Measurements from ENCODE around the gene CCL13. TPM values are rescaled to one million over a fixed set of nuclear protein-coding genes. Genes with fewer than 3 reads are reported as not detected.

CCL13 gene
- polyA plus RNA-seq, 1 experiment, result 0.16 TPM

- no peak overlapping the region for H3K4me3 ChIP-seq (ENCODE audit: low read depth, low read length)
- TF ChIP-seq, protein P1, sequence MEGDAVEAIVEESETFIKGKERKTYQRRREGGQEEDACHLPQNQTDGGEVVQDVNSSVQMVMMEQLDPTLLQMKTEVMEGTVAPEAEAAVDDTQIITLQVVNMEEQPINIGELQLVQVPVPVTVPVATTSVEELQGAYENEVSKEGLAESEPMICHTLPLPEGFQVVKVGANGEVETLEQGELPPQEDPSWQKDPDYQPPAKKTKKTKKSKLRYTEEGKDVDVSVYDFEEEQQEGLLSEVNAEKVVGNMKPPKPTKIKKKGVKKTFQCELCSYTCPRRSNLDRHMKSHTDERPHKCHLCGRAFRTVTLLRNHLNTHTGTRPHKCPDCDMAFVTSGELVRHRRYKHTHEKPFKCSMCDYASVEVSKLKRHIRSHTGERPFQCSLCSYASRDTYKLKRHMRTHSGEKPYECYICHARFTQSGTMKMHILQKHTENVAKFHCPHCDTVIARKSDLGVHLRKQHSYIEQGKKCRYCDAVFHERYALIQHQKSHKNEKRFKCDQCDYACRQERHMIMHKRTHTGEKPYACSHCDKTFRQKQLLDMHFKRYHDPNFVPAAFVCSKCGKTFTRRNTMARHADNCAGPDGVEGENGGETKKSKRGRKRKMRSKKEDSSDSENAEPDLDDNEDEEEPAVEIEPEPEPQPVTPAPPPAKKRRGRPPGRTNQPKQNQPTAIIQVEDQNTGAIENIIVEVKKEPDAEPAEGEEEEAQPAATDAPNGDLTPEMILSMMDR (IDR thresholded peaks at IDR 0.05; ENCODE audit: low read depth, low read length), result no peak
- ChIA-PET CTCF (interaction anchor here (4.3 kb wide), 1 partner anchor 24 kb away, joined by 24 read pairs; the partner anchor contains the start of gene CCL1), POLR2A (no interaction called here)
- H3K27ac ChIP-seq (ENCODE audit: low read depth, low read length), result no peak overlapping the region
- no peaks in the 10 kb centered on the region for H3K27me3 ChIP-seq (ENCODE audit: control insufficient read depth, insufficient read depth, low read length)
- DNase-seq (ENCODE audit: low read depth, low spot score), result no peak
- no peaks in the 10 kb centered on the region for H3K9me3 ChIP-seq (ENCODE audit: control insufficient read depth, insufficient read depth, low read length)
Observed at GRCh38 chr17:34337701-34338100, 18.6 kb upstream of the CCL13 start.

- TF ChIP-seq, protein P1 (IDR thresholded peaks at IDR 0.05; ENCODE audit: low read depth, low read length), result no peak
- Histone ChIP-seq H3K4me3 (ENCODE audit: low read depth, low read length) (no peak overlapping the region), H3K9me3 (ENCODE audit: control insufficient read depth, insufficient read depth, low read length) (no peaks in the 10 kb centered on the region), H3K27me3 (ENCODE audit: control insufficient read depth, insufficient read depth, low read length) (no peaks in the 10 kb centered on the region), H3K27ac (ENCODE audit: low read depth, low read length) (no peak overlapping the region)
- ChIA-PET POLR2A (no interaction called here), CTCF (interaction anchor here (0.6 to 4.3 kb wide), 3 partner anchors 22 to 1663 kb away, joined by 3 to 24 read pairs (median 3); partner anchors contain the start of gene CCL1)
- DNase-seq (ENCODE audit: low read depth, low spot score), result no peak
Observed at GRCh38 chr17:34339138-34339770, 17.0 kb upstream of the CCL13 start.

DNA sequence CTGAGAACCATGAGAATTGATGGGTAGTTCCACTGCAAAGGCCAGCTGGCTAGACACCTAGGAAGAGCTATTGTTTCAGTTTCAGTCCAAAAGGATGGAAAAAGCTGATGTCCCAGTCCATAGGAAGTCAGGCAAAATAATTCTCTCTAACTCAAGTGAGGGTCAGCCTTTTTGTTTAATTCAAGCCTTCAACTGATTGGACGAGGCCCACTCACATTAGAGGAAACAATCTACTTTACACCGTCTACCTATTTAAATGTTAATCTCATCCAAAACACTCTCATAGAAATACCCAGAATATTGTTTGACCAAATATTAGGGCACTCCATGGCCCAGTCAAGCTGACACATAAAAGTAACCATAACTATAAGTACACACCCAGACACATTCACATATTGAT is 14.4 kb upstream of the CCL13 start:
- CTCF ChIA-PET, result interaction anchor here (4.3 kb wide), 1 partner anchor 20 kb away, joined by 24 read pairs; the partner anchor contains the start of gene CCL1
- no peaks in the 10 kb centered on the region for H3K27me3 ChIP-seq (ENCODE audit: control insufficient read depth, insufficient read depth, low read length)

DNA sequence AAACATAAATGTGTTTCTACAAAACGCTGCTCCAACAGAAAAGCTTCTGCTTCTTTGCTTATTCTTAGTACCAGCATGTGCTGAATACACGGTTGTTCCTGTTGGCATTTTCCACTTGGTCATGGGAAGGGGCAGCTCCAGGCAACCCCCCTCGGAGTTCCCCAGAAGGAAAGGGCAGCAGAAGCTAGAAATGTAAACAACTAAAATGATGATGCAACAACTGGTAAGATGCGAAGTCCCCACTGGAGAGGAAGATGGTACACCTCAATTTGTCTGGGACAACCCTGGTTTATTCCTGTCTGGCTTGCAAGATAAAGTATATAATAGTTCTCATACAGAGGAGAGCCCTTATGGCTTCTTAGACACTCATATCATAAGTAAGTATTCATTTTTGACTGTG is 9.2 kb upstream of the CCL13 start:
- H3K4me3 ChIP-seq (ENCODE audit: low read depth, low read length), result no peak overlapping the region
- DNase-seq (ENCODE audit: low read depth, low spot score), result no peak
- H3K27me3 ChIP-seq (ENCODE audit: control insufficient read depth, insufficient read depth, low read length), result no peaks in the 10 kb centered on the region
- TF ChIP-seq, protein P1 (IDR thresholded peaks at IDR 0.05; ENCODE audit: low read depth, low read length), result no peak
- no peak overlapping the region for H3K27ac ChIP-seq (ENCODE audit: low read depth, low read length)
- CTCF ChIA-PET, result interaction anchor here (1.4 kb wide), 1 partner anchor 14 kb away, joined by 7 read pairs; no protein-coding TSS in a partner anchor
- H3K9me3 ChIP-seq (ENCODE audit: control insufficient read depth, insufficient read depth, low read length), result no peaks in the 10 kb centered on the region
- POLR2A ChIA-PET, result no interaction called here

More for the DNA sequence above, 14.4 kb upstream of the CCL13 start:
- TF ChIP-seq, protein P1 (IDR thresholded peaks at IDR 0.05; ENCODE audit: low read depth, low read length), result no peak
- H3K9me3 ChIP-seq (ENCODE audit: control insufficient read depth, insufficient read depth, low read length), result no peaks in the 10 kb centered on the region
- POLR2A ChIA-PET, result no interaction called here
- H3K4me3 ChIP-seq (ENCODE audit: low read depth, low read length), result no peak overlapping the region
- no peak for DNase-seq (ENCODE audit: low read depth, low spot score)
- no peak overlapping the region for H3K27ac ChIP-seq (ENCODE audit: low read depth, low read length)

DNA sequence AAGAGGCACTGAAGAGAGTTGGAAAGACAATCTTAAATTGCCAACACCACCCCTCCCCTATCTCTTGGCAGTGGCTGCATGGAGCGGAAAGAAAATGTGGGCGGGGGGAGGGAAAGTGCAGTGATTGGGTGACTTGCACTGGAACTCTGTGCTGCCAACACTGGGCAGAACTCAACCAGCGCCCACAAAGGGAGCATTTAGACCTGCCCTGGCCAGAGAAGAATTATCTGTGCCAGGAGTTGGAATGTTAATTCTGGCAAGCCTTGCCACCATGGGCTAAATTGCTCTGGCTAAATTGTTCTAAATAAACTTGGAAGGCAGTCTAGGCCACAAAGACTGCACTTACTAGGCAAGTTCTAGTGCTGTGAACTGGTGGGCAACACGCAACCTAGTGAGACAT is 6.5 kb upstream of the CCL13 start:
- Histone ChIP-seq H3K4me3 (ENCODE audit: low read depth, low read length) (no peak overlapping the region), H3K27me3 (ENCODE audit: control insufficient read depth, insufficient read depth, low read length) (no peaks in the 10 kb centered on the region), H3K9me3 (ENCODE audit: control insufficient read depth, insufficient read depth, low read length) (no peaks in the 10 kb centered on the region), H3K27ac (ENCODE audit: low read depth, low read length) (no peak overlapping the region)
- no peak for DNase-seq (ENCODE audit: low read depth, low spot score)
- ChIA-PET CTCF (interaction anchor here (1.6 to 2.0 kb wide), 2 partner anchors 12 to 149 kb away, joined by 7 to 19 read pairs; no protein-coding TSS in a partner anchor), POLR2A (no interaction called here)
- TF ChIP-seq, protein P1 (IDR thresholded peaks at IDR 0.05; ENCODE audit: low read depth, low read length), result no peak
